ENCODE results near the gene FN1. TPM values are rescaled to one million over a fixed set of nuclear protein-coding genes. Genes with fewer than 3 reads are reported as not detected.

FN1 gene
- polyA plus RNA-seq, 2 donors, result 48.8 to 154 TPM

DNA sequence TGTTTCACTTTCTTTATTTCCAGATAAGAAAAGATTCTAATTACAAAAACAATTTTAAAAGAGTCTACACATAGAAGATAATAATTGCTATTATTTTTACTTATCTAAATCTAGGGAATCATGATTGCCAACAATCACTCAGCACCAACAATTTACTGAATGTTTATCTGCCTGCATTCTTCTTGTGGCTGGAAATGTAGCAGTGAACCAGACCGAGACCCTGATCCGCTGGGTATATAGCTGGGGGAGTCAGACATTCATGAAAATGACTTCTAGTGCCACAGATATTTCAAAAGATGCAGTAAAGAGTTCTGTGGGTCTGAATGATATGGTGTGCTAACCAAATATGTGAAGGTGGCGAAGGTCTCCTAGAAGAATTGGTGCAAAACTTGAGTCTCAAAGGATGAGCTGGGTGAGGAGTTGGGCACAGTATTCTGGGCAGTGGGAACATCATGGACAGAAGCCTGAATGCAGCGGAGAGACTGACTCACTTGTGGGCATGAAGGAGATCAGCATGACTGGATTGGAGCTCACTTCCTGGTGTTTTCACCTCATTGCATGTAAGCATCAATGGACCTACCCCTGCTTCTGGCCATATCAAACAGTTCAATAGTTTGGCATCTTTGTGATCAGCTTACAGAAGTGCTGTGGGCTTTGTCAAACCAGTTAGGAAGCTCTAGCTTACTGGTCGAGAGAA lies 26.1 kb upstream of the FN1 start:
- Histone ChIP-seq H3K36me3 (ENCODE audit: control insufficient read depth in 2 of 2, insufficient read depth in 2 of 2, low read length in 1 of 2) (no peaks in the 10 kb centered on the region), H3K9me3 (ENCODE audit: control insufficient read depth in 2 of 2, insufficient read depth in 1 of 2, low read depth in 1 of 2, low read length in 1 of 2) (no peaks in the 10 kb centered on the region), H3K27me3 (ENCODE audit: control insufficient read depth in 1 of 2, insufficient read depth in 2 of 2, low read length in 2 of 2) (no peaks in the 10 kb centered on the region), H3K27ac (ENCODE audit: low read depth in 2 of 2, low read length in 1 of 2) (no peak overlapping the region), H3K4me3 (ENCODE audit: low read depth in 1 of 2, low read length in 2 of 2) (no peak overlapping the region), H3K4me1 (ENCODE audit: control insufficient read depth in 2 of 2, insufficient read depth in 2 of 2, low read length in 1 of 2) (no peaks in the 10 kb centered on the region)
- WGBS, 2 donors, result 85 to 86% methylated on average over 5 of the region's 5 CpGs

DNA sequence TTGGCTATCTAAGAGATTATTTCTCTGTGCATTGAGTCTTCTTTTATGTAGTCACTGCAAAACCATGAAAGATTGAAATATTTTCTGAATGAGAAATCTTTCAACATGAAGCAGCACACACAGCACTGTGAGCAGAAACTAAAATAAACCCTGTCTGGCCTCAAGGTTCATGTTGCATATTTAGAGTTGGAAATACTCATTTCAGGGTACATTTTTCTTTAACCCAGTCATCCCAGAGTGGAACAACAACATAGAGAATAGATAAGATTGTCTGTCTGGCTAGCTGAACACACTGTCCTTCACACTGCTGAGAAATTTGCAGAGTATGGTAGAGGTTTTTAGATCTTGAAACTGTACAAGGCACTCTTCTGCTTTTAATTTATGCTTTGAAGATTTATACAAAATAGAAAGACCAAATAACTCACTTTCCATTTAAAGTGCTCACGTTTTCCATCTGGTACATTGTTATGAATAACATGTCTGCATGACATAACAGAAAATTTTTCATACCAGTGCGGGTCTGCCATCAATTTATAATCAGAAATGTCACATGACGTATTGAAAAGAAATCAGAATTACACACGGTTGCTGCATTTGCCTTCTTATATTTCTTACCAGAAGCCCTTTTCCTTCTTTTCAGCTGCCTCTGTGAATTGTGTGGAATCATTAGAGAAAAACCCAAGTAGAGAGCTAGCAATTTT lies 25.0 kb upstream of the FN1 start:
- H3K9me3 ChIP-seq (ENCODE audit: control insufficient read depth in 2 of 2, insufficient read depth in 1 of 2, low read depth in 1 of 2, low read length in 1 of 2), result no peaks in the 10 kb centered on the region
- 45 to 61% methylated on average over 4 of the region's 4 CpGs for WGBS, 2 donors
- H3K27me3 ChIP-seq (ENCODE audit: control insufficient read depth in 1 of 2, insufficient read depth in 2 of 2, low read length in 2 of 2), result no peaks in the 10 kb centered on the region
- H3K4me1 ChIP-seq (ENCODE audit: control insufficient read depth in 2 of 2, insufficient read depth in 2 of 2, low read length in 1 of 2), result no peaks in the 10 kb centered on the region
- H3K4me3 ChIP-seq (ENCODE audit: low read depth in 1 of 2, low read length in 2 of 2), result no peak overlapping the region
- no peak overlapping the region for H3K27ac ChIP-seq (ENCODE audit: low read depth in 2 of 2, low read length in 1 of 2)
- no peaks in the 10 kb centered on the region for H3K36me3 ChIP-seq (ENCODE audit: control insufficient read depth in 2 of 2, insufficient read depth in 2 of 2, low read length in 1 of 2)

DNA sequence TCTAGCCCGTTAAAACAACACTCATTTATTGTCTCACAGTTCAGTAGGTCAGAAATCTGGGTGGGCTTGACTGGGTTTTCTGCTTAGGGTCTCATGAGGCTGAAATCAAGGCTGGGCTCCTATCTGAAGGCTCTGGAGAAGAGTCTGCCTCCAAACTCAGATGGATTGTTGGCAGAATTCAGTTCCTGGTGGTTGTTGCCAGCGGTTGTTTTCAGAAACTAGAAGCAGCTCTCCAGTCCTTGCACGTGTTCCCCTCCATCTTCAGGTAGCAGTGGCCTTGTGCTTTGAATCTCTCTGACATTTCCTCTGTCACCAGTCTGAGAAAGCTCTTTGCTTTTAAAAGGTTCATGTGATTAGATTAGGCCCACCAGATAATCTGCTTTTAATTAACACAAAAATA lies 20.1 kb upstream of the FN1 start:
- Histone ChIP-seq H3K27ac (ENCODE audit: low read depth in 2 of 2, low read length in 1 of 2) (no peak overlapping the region), H3K9me3 (ENCODE audit: control insufficient read depth in 2 of 2, insufficient read depth in 1 of 2, low read depth in 1 of 2, low read length in 1 of 2) (no peaks in the 10 kb centered on the region), H3K36me3 (ENCODE audit: control insufficient read depth in 2 of 2, insufficient read depth in 2 of 2, low read length in 1 of 2) (no peaks in the 10 kb centered on the region), H3K4me3 (ENCODE audit: low read depth in 1 of 2, low read length in 2 of 2) (no peak overlapping the region), H3K4me1 (ENCODE audit: control insufficient read depth in 2 of 2, insufficient read depth in 2 of 2, low read length in 1 of 2) (no peaks in the 10 kb centered on the region), H3K27me3 (ENCODE audit: control insufficient read depth in 1 of 2, insufficient read depth in 2 of 2, low read length in 2 of 2) (no peaks in the 10 kb centered on the region)
- 82 to 87% methylated on average over 3 of the region's 3 CpGs for WGBS, 2 donors

DNA sequence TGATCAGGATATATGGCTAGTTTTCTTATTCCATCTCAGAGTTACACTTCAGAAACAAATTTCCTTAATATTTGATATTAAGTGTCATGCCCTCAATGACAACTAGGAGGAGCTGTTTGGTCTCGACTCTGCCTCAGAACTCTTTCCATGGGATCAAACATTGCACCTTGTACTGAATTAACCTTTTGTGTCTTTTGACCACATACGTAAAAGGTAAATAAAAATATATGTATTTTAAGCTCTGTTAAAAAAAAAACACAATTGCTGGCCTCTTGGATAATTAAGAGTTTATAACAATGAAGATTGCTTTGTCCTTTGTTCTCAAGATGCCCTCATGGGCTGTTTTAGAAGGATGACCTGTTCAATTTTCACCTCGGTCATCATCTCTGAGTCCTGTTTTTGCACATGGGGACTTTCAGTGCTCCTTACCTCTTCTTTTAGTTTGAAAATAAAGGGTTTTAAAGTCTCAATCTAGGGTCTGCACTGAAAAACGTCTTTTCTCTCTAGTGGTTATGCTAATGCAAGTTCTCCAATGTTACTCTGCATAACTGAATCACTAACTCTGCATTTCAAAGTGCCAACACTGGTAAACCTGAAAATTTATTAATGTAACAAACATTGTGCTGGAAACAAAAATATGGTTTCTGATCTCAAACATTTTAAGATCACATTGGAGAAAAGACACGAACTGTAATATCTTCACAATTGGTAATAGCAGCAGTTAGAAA lies 18.8 kb upstream of the FN1 start:
- H3K4me1 ChIP-seq (ENCODE audit: control insufficient read depth in 2 of 2, insufficient read depth in 2 of 2, low read length in 1 of 2), result no peaks in the 10 kb centered on the region
- no peak overlapping the region for H3K4me3 ChIP-seq (ENCODE audit: low read depth in 1 of 2, low read length in 2 of 2)
- WGBS, 2 donors, result 55 to 59% methylated on average over 5 of the region's 5 CpGs
- H3K27me3 ChIP-seq (ENCODE audit: control insufficient read depth in 1 of 2, insufficient read depth in 2 of 2, low read length in 2 of 2), result no peaks in the 10 kb centered on the region
- H3K36me3 ChIP-seq (ENCODE audit: control insufficient read depth in 2 of 2, insufficient read depth in 2 of 2, low read length in 1 of 2), result no peaks in the 10 kb centered on the region
- H3K9me3 ChIP-seq (ENCODE audit: control insufficient read depth in 2 of 2, insufficient read depth in 1 of 2, low read depth in 1 of 2, low read length in 1 of 2), result no peaks in the 10 kb centered on the region
- no peak overlapping the region for H3K27ac ChIP-seq (ENCODE audit: low read depth in 2 of 2, low read length in 1 of 2)

DNA sequence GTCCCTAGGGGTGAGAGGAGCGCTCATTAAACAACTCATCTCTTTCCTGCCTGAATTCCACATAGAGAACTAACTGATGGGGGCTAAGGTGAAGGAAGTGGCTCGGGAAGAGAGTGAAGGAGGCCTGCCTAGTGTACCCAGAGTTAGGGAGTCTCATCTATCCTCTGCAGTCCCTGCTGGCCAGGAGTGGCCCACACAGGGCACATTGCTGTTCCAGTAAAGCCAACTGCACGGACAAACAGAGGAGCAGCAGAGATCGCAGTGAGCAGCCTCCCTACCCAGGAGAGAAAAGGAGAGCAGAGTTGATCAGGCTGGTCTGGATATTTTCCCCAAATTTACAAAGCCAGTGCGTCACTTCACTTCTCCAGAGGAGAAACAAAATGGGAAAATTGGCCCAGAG lies 16.9 kb upstream of the FN1 start:
- no peaks in the 10 kb centered on the region for H3K9me3 ChIP-seq (ENCODE audit: control insufficient read depth in 2 of 2, insufficient read depth in 1 of 2, low read depth in 1 of 2, low read length in 1 of 2)
- H3K27me3 ChIP-seq (ENCODE audit: control insufficient read depth in 1 of 2, insufficient read depth in 2 of 2, low read length in 2 of 2), result no peaks in the 10 kb centered on the region

DNA sequence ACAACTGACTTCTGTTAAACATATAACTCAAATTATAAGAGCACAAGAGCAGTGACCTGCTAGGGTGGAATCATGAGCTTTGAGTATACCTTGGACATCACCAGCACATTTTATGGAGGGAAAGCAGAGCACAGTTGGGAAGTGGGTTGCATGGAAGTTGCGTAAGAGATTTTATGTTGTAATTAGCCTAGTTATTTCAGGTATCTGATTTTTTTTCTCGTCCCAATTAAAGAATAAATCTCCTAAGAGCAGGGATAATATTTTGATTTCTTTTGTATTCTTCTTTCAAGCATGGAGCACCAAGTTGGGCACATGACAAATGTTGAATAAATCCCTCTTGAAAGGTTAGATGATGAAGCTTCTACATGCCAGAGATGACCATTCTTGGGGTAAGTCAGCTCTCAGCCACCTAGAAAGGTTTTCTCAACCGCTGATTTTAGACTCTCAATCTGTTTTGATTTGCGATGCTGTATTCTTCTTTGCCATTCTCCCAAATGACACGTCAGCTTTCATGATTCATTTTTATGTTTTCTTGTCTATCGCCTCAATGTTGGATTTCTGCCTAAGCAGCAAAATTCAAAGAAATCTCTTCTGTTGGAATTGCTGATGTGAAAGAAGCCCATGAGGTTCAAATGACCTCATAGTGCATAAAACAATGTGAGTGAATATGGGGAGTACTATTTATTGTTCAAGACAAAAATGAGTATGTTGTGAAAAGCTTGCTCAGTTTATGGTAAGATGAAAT lies 15.3 kb upstream of the FN1 start:
- Histone ChIP-seq H3K4me3 (ENCODE audit: low read depth in 1 of 2, low read length in 2 of 2) (no peak overlapping the region), H3K27me3 (ENCODE audit: control insufficient read depth in 1 of 2, insufficient read depth in 2 of 2, low read length in 2 of 2) (no peaks in the 10 kb centered on the region), H3K4me1 (ENCODE audit: control insufficient read depth in 2 of 2, insufficient read depth in 2 of 2, low read length in 1 of 2) (no peaks in the 10 kb centered on the region), H3K9me3 (ENCODE audit: control insufficient read depth in 2 of 2, insufficient read depth in 1 of 2, low read depth in 1 of 2, low read length in 1 of 2) (no peaks in the 10 kb centered on the region), H3K27ac (ENCODE audit: low read depth in 2 of 2, low read length in 1 of 2) (no peak overlapping the region), H3K36me3 (ENCODE audit: control insufficient read depth in 2 of 2, insufficient read depth in 2 of 2, low read length in 1 of 2) (no peaks in the 10 kb centered on the region)
- 76 to 81% methylated on average over 6 of the region's 6 CpGs for WGBS, 2 donors

More for the DNA sequence above, 16.9 kb upstream of the FN1 start:
- WGBS, 2 donors, result 79 to 87% methylated on average over 5 of the region's 5 CpGs
- Histone ChIP-seq H3K36me3 (ENCODE audit: control insufficient read depth in 2 of 2, insufficient read depth in 2 of 2, low read length in 1 of 2) (no peaks in the 10 kb centered on the region), H3K27ac (ENCODE audit: low read depth in 2 of 2, low read length in 1 of 2) (peak overlapping the region in 1 of 2 donors; percentile 11), H3K4me3 (ENCODE audit: low read depth in 1 of 2, low read length in 2 of 2) (no peak overlapping the region), H3K4me1 (ENCODE audit: control insufficient read depth in 2 of 2, insufficient read depth in 2 of 2, low read length in 1 of 2) (no peaks in the 10 kb centered on the region)

DNA sequence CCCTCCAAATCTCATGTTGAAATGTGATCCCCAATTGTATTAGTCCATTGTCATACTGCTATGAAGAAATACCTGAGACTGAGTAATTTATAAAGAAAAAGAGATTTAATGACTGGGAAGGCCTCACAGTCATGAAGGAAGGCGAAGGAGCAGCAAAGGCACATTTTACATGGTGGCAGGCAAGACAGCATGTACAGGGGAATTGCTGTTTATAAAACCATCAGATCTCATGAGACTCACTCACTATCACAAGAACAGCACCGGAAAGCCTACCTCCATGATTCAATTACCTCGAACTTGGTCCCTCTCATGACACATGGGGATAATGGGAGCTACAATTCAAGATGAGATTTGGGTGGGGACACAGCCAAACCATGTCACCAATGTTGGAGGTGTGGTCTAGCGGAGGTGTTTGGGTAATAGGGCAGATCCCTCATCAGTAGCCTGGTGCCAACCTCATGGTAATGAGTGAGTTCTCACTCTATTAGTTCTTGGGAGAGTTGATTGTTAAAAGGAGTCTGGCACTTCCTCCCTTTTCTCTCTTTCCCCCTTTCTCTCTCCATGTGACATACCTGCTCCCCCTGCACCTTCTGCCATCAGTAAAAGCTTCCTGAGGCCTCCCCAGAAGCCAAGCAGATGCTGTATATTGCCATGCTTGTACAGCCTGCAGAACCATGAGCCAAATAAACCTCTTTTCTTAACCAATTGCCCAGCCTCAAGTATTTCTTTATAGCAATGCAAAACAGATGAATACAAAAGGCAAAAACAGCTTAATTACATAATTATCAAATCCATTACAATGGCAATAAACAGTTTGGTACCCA lies 14.5 kb upstream of the FN1 start:
- 91 to 92% methylated on average over 4 of the region's 4 CpGs for WGBS, 2 donors
- H3K27me3 ChIP-seq (ENCODE audit: control insufficient read depth in 1 of 2, insufficient read depth in 2 of 2, low read length in 2 of 2), result no peaks in the 10 kb centered on the region
- no peak overlapping the region for H3K4me3 ChIP-seq (ENCODE audit: low read depth in 1 of 2, low read length in 2 of 2)
- no peaks in the 10 kb centered on the region for H3K9me3 ChIP-seq (ENCODE audit: control insufficient read depth in 2 of 2, insufficient read depth in 1 of 2, low read depth in 1 of 2, low read length in 1 of 2)
- no peaks in the 10 kb centered on the region for H3K4me1 ChIP-seq (ENCODE audit: control insufficient read depth in 2 of 2, insufficient read depth in 2 of 2, low read length in 1 of 2)
- no peak overlapping the region for H3K27ac ChIP-seq (ENCODE audit: low read depth in 2 of 2, low read length in 1 of 2)
- H3K36me3 ChIP-seq (ENCODE audit: control insufficient read depth in 2 of 2, insufficient read depth in 2 of 2, low read length in 1 of 2), result no peaks in the 10 kb centered on the region

DNA sequence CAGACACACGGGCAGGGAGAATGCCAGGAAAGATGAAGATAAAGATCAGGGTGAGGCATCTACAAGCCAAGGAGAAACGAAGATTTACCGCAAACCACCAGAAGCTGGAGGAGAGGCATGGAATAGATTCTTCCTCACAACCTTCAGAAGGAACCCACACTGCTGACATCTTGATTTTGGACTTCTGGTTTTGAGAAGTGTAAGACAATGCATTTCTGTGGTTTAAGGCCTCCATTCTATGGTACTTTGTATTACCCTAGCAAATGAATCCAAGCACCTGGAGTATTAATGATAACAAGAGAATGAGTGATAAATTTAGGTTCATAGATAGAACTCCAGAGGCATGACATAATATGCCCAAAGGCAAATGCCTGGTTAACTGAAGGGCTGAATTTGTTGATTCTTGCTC lies 11.8 kb upstream of the FN1 start:
- Histone ChIP-seq H3K27me3 (ENCODE audit: control insufficient read depth in 1 of 2, insufficient read depth in 2 of 2, low read length in 2 of 2) (no peaks in the 10 kb centered on the region), H3K36me3 (ENCODE audit: control insufficient read depth in 2 of 2, insufficient read depth in 2 of 2, low read length in 1 of 2) (no peaks in the 10 kb centered on the region), H3K9me3 (ENCODE audit: control insufficient read depth in 2 of 2, insufficient read depth in 1 of 2, low read depth in 1 of 2, low read length in 1 of 2) (no peaks in the 10 kb centered on the region), H3K4me1 (ENCODE audit: control insufficient read depth in 2 of 2, insufficient read depth in 2 of 2, low read length in 1 of 2) (no peaks in the 10 kb centered on the region), H3K4me3 (ENCODE audit: low read depth in 1 of 2, low read length in 2 of 2) (no peak overlapping the region), H3K27ac (ENCODE audit: low read depth in 2 of 2, low read length in 1 of 2) (no peak overlapping the region)
- WGBS, 2 donors, result 73 to 85% methylated on average over 3 of the region's 3 CpGs

DNA sequence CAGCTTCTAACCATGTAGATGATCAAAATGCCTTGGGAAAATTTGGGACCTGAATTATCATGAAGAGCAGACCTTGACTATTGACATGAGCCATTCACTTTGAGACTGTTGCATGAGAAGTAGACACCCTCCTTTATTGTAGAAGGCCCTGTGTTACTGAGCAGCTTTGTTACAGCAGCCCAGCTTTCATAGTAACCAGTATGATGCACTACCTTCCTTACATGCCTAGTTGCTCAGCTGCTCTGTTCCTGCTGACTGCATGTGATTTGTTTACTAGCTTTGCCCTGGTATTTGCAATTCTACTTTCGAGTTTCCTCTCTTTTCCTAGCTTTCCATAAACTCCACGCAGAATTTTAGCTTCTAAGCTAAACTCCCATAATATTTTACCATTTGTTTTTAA lies 11.2 kb upstream of the FN1 start:
- H3K27me3 ChIP-seq (ENCODE audit: control insufficient read depth in 1 of 2, insufficient read depth in 2 of 2, low read length in 2 of 2), result no peaks in the 10 kb centered on the region
- WGBS, 2 donors, result 79 to 81% methylated on average over 2 of the region's 2 CpGs
- no peak overlapping the region for H3K27ac ChIP-seq (ENCODE audit: low read depth in 2 of 2, low read length in 1 of 2)

More for the DNA sequence above, 11.2 kb upstream of the FN1 start:
- H3K4me3 ChIP-seq (ENCODE audit: low read depth in 1 of 2, low read length in 2 of 2), result no peak overlapping the region
- no peaks in the 10 kb centered on the region for H3K36me3 ChIP-seq (ENCODE audit: control insufficient read depth in 2 of 2, insufficient read depth in 2 of 2, low read length in 1 of 2)
- no peaks in the 10 kb centered on the region for H3K9me3 ChIP-seq (ENCODE audit: control insufficient read depth in 2 of 2, insufficient read depth in 1 of 2, low read depth in 1 of 2, low read length in 1 of 2)
- H3K4me1 ChIP-seq (ENCODE audit: control insufficient read depth in 2 of 2, insufficient read depth in 2 of 2, low read length in 1 of 2), result no peaks in the 10 kb centered on the region

Data from esophagus (tissue), 2 donors.